COLO668 (cell line): ENCODE data around the gene GRIA3.

Experiments
- DNase-seq: peaks from one replicate; lab custom pipeline; 2025; ENCODE audit not compliant: unreplicated experiment; lab: John Stamatoyannopoulos, UW

The GRIA3 gene

GRCh38 chrX:123190096-123190495, 6.0 kb downstream of the GRIA3 start:
- DNase-seq: no peak

- no peak for DNase-seq
These were observed 9.0 kb downstream of the GRIA3 start for GRCh38 chrX:123193101-123193500.

GRCh38 chrX:123199338-123199737, 15.3 kb downstream of the GRIA3 start:
- no peak for DNase-seq

GRCh38 chrX:123201720-123202119, 17.6 kb downstream of the GRIA3 start:
- no peak for DNase-seq

- DNase-seq: no peak
These were observed 18.4 kb downstream of the GRIA3 start for GRCh38 chrX:123202523-123202922.

- no peak for DNase-seq
These were observed 19.7 kb downstream of the GRIA3 start for GRCh38 chrX:123203772-123204171.

GRCh38 chrX:123206176-123206575, 22.1 kb downstream of the GRIA3 start:
- DNase-seq: no peak

- DNase-seq: no peak
These were observed 26.2 kb downstream of the GRIA3 start for GRCh38 chrX:123210252-123210651.

GRCh38 chrX:123215397-123216089, 31.5 kb downstream of the GRIA3 start:
- no peak for DNase-seq

- no peak for DNase-seq
These were observed 33.0 kb downstream of the GRIA3 start for GRCh38 chrX:123217077-123217476.

- DNase-seq: no peak
These were observed 33.6 kb downstream of the GRIA3 start for GRCh38 chrX:123217728-123218127.

GRCh38 chrX:123219916-123220315, 35.8 kb downstream of the GRIA3 start:
- no peak for DNase-seq

- DNase-seq: no peak
These were observed 38.8 kb downstream of the GRIA3 start for GRCh38 chrX:123222920-123223319.

GRCh38 chrX:123223409-123223808, 39.3 kb downstream of the GRIA3 start:
- DNase-seq: no peak

- DNase-seq: no peak
These were observed 39.8 kb downstream of the GRIA3 start for GRCh38 chrX:123223859-123224258.

- no peak for DNase-seq
These were observed 46.7 kb downstream of the GRIA3 start for GRCh38 chrX:123230798-123231197.

- no peak for DNase-seq
These were observed 52.8 kb downstream of the GRIA3 start for GRCh38 chrX:123236859-123237258.

- DNase-seq: no peak
These were observed 53.2 kb downstream of the GRIA3 start for GRCh38 chrX:123237271-123237670.

- DNase-seq: no peak
These were observed 70.4 kb downstream of the GRIA3 start for GRCh38 chrX:123254457-123254856.

- DNase-seq: no peak
These were observed 72.3 kb downstream of the GRIA3 start for GRCh38 chrX:123256378-123256777.

- no peak for DNase-seq
These were observed 76.9 kb downstream of the GRIA3 start for GRCh38 chrX:123260920-123261418.

- no peak for DNase-seq
These were observed 79.2 kb downstream of the GRIA3 start for GRCh38 chrX:123263270-123263669.

GRCh38 chrX:123263747-123264146, 79.7 kb downstream of the GRIA3 start:
- no peak for DNase-seq
